Measurements from ENCODE around the gene DBF4.
"Not testable (repeated sequence)": the region's sequence is repeated elsewhere in the genome, so short reads cannot be mapped to it uniquely, and the experiment has no call there.

DBF4 gene

GRCh38 chr7:87876040-87876868 is at the start of gene DBF4, which contains the start of gene SLC25A40:
Gene DBF4, plus strand, starts transcription at chr7:87876493. Its CDS starts 240 bp downstream, at chr7:87876733.
Gene SLC25A40, minus strand, starts transcription at chr7:87876360. Its CDS starts 17,633 bp downstream, at chr7:87858727.
- Histone ChIP-seq H3K4me2 (ENCODE audit: low read length) (peak within 1 kb of the TSS; percentile 80), H2AFZ (ENCODE audit: low read depth, low read length) (peak within 1 kb of the TSS; percentile 82), H3K4me3 (ENCODE audit: low read length) (peak within 1 kb of the TSS; percentile 89), H3K27me3 (ENCODE audit: low read depth, low read length) (no peaks in the 10 kb centered on the region), H3K9ac (ENCODE audit: low read length) (peak within 1 kb of the TSS; percentile 94), H3K4me1 (ENCODE audit: low read length) (peaks cover 25% of the 10 kb centered on the region), H3K79me2 (ENCODE audit: low read length) (peaks cover 98% of the 10 kb centered on the region), H3K9me3 (ENCODE audit: insufficient read depth, low read length) (peaks cover 14% of the 10 kb centered on the region), H4K20me1 (ENCODE audit: insufficient read depth, low read length) (peaks cover 4% of the 10 kb centered on the region; the same call in 1 of the 2 replicates), H3K36me3 (replicated peaks; ENCODE audit: low read depth, low read length) (peaks cover 49% of the 10 kb centered on the region), H3K27ac (ENCODE audit: low read length) (peak within 1 kb of the TSS; percentile 92)
- TF ChIP-seq EZH2phosphoT487 (IDR thresholded peaks at IDR 0.05; ENCODE audit: low read depth) = no peak
- TF ChIP-seq, protein P1, sequence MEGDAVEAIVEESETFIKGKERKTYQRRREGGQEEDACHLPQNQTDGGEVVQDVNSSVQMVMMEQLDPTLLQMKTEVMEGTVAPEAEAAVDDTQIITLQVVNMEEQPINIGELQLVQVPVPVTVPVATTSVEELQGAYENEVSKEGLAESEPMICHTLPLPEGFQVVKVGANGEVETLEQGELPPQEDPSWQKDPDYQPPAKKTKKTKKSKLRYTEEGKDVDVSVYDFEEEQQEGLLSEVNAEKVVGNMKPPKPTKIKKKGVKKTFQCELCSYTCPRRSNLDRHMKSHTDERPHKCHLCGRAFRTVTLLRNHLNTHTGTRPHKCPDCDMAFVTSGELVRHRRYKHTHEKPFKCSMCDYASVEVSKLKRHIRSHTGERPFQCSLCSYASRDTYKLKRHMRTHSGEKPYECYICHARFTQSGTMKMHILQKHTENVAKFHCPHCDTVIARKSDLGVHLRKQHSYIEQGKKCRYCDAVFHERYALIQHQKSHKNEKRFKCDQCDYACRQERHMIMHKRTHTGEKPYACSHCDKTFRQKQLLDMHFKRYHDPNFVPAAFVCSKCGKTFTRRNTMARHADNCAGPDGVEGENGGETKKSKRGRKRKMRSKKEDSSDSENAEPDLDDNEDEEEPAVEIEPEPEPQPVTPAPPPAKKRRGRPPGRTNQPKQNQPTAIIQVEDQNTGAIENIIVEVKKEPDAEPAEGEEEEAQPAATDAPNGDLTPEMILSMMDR (IDR thresholded peaks at IDR 0.05; ENCODE audit: low read depth, low read length) = no peak

- H3K27me3 ChIP-seq (ENCODE audit: low read depth, low read length); H3K79me2 ChIP-seq (ENCODE audit: low read length); H4K20me1 ChIP-seq (ENCODE audit: insufficient read depth, low read length); H3K9me3 ChIP-seq (ENCODE audit: insufficient read depth, low read length); H3K4me3 ChIP-seq (ENCODE audit: low read length); H2AFZ ChIP-seq (ENCODE audit: low read depth, low read length); H3K4me2 ChIP-seq (ENCODE audit: low read length); H3K36me3 ChIP-seq (replicated peaks; ENCODE audit: low read depth, low read length); H3K9ac ChIP-seq (ENCODE audit: low read length); H3K4me1 ChIP-seq (ENCODE audit: low read length); H3K27ac ChIP-seq (ENCODE audit: low read length): not testable (repeated sequence)
Observed at GRCh38 chr7:87828383-87828782, 47.9 kb upstream of the DBF4 start.

DNA sequence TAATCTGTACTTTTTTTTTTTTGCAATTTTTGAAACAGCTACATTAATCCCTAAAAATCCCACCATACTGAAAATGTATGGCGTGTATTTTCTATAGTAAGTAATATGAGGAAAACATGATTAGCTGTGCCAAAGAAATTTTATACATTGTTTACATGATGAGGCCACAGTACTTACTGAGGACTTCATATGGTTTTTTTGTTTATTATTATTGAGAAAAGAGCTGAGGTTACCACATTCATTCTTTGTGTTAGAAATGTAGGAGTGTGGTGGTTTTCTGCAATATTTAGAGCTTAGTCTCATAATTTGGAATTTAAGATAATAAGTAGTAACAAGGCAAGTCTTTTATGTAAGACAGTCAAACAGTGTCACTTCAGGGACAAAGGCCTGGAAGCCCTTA is 45.2 kb upstream of the DBF4 start:
- TF ChIP-seq EZH2phosphoT487 (IDR thresholded peaks at IDR 0.05; ENCODE audit: low read depth) = no peak
- TF ChIP-seq, protein P1 (IDR thresholded peaks at IDR 0.05; ENCODE audit: low read depth, low read length) = no peak
- no peaks in the 10 kb centered on the region for H4K20me1 ChIP-seq (ENCODE audit: insufficient read depth, low read length)

GRCh38 chr7:87833130-87833529 is 43.2 kb upstream of the DBF4 start:
- Histone ChIP-seq H2AFZ (ENCODE audit: low read depth, low read length) (no peak overlapping the region), H3K4me2 (ENCODE audit: low read length) (no peak overlapping the region), H3K36me3 (replicated peaks; ENCODE audit: low read depth, low read length) (peaks cover 12% of the 10 kb centered on the region), H3K4me1 (ENCODE audit: low read length) (no peaks in the 10 kb centered on the region), H3K27me3 (ENCODE audit: low read depth, low read length) (no peaks in the 10 kb centered on the region), H4K20me1 (ENCODE audit: insufficient read depth, low read length) (no peaks in the 10 kb centered on the region), H3K4me3 (ENCODE audit: low read length) (no peak overlapping the region), H3K27ac (ENCODE audit: low read length) (no peak overlapping the region), H3K9me3 (ENCODE audit: insufficient read depth, low read length) (no peaks in the 10 kb centered on the region), H3K9ac (ENCODE audit: low read length) (no peak overlapping the region), H3K79me2 (ENCODE audit: low read length) (no peaks in the 10 kb centered on the region)
- no peak for TF ChIP-seq EZH2phosphoT487 (IDR thresholded peaks at IDR 0.05; ENCODE audit: low read depth)
- TF ChIP-seq, protein P1 (IDR thresholded peaks at IDR 0.05; ENCODE audit: low read depth, low read length) = no peak

More for the DNA sequence above, 45.2 kb upstream of the DBF4 start:
- Histone ChIP-seq H3K4me3 (ENCODE audit: low read length) (no peak overlapping the region), H3K9ac (ENCODE audit: low read length) (no peak overlapping the region), H3K27ac (ENCODE audit: low read length) (no peak overlapping the region), H3K4me2 (ENCODE audit: low read length) (no peak overlapping the region), H3K79me2 (ENCODE audit: low read length) (no peaks in the 10 kb centered on the region), H3K9me3 (ENCODE audit: insufficient read depth, low read length) (0 out of 2 replicates have a peak, but pooled peaks cover 3% of the 10 kb centered on the region), H2AFZ (ENCODE audit: low read depth, low read length) (no peak overlapping the region), H3K36me3 (replicated peaks; ENCODE audit: low read depth, low read length) (peaks cover 12% of the 10 kb centered on the region), H3K4me1 (ENCODE audit: low read length) (no peaks in the 10 kb centered on the region), H3K27me3 (ENCODE audit: low read depth, low read length) (no peaks in the 10 kb centered on the region)

All from OCI-LY3 (cell line).